Liver (tissue), 9 donors: ENCODE measurements around the gene MLLT6. TPM values are rescaled to one million over a fixed set of nuclear protein-coding genes. Genes with fewer than 3 reads are reported as not detected.

Source experiments
- DNase-seq: peaks from one replicate; pipeline ENCODE4 v3.0.0-alpha.2; 2017; ENCODE audit warnings: low spot score
- H3K27ac ChIP-seq, 2 donors: one replicate each; pipeline ENCODE4 v1.7.0; 2013; ENCODE audit warnings: inconsistent platforms in 2 of 2, low read length in 2 of 2, control low read depth in 1 of 2, low read depth in 1 of 2, mild to moderate bottlenecking in 1 of 2
- H3K27me3 ChIP-seq, 4 donors: one replicate each; pipeline versions ENCODE4 v1.6.1 to v1.7.0; 2013; ENCODE audit warnings: low read length in 3 of 4, inconsistent platforms in 1 of 4, mild to moderate bottlenecking in 1 of 4, moderate library complexity in 1 of 4; ENCODE audit not compliant: control insufficient read depth in 4 of 4, insufficient read depth in 4 of 4
- H3K36me3 ChIP-seq, 4 donors: one replicate each; pipeline versions ENCODE4 v1.6.1 to v1.7.0; 2013; ENCODE audit warnings: low read length in 3 of 4, mild to moderate bottlenecking in 3 of 4, low read depth in 1 of 4, moderate library complexity in 1 of 4; ENCODE audit not compliant: control insufficient read depth in 4 of 4, insufficient read depth in 3 of 4
- H3K4me1 ChIP-seq, 4 donors: one replicate each; pipeline versions ENCODE4 v1.6.1 to v1.7.0; 2013; ENCODE audit warnings: low read length in 3 of 4, mild to moderate bottlenecking in 3 of 4, moderate library complexity in 1 of 4; ENCODE audit not compliant: control insufficient read depth in 4 of 4, insufficient read depth in 4 of 4
- H3K4me3 ChIP-seq, 3 donors: one replicate each; pipeline versions ENCODE4 v1.6.1 to v1.7.0; 2013; ENCODE audit warnings: low read length in 3 of 3, control low read depth in 1 of 3, low read depth in 1 of 3, mild to moderate bottlenecking in 1 of 3
- H3K9ac ChIP-seq, 2 donors: one replicate each; pipeline ENCODE4 v1.7.0; 2013; ENCODE audit warnings: low read length in 2 of 2, mild to moderate bottlenecking in 2 of 2, moderate library complexity in 2 of 2, control low read depth in 1 of 2, low read depth in 1 of 2
- H3K9me3 ChIP-seq, 4 donors: one replicate each; pipeline versions ENCODE4 v1.6.1 to v1.7.0; 2013; ENCODE audit warnings: low read length in 3 of 4; ENCODE audit not compliant: control insufficient read depth in 4 of 4
- ATF3 ChIP-seq: IDR thresholded peaks from 2 replicates; pipeline ENCODE4 v1.6.1; 2016; ENCODE audit warnings: antibody characterized with exemption
- CTCF ChIP-seq: fragments of 150-350 bp; IDR thresholded peaks from 2 replicates; pipeline ENCODE4 v1.5.1; 2017; ENCODE audit warnings: improper control_type of control experiment, low read depth, low read length; ENCODE audit not compliant: missing input control
- FOXA1 ChIP-seq: IDR thresholded peaks from 2 replicates; pipeline ENCODE4 v1.6.1; 2016; ENCODE audit warnings: antibody characterized with exemption
- FOXA2 ChIP-seq: IDR thresholded peaks from 2 replicates; pipeline ENCODE4 v1.6.1; 2016; ENCODE audit warnings: antibody characterized with exemption
- HNF4A ChIP-seq, 2 donors: conservative IDR thresholded peaks; 2 replicates each; pipeline ENCODE4 v1.6.1; 2016; ENCODE audit warnings: antibody characterized with exemption in 2 of 2, mild to moderate bottlenecking in 2 of 2
- HNF4G ChIP-seq: IDR thresholded peaks from 2 replicates; pipeline ENCODE4 v1.6.1; 2016; ENCODE audit warnings: antibody characterized with exemption
- JUND ChIP-seq, 2 donors: IDR thresholded peaks; 2 replicates each; pipeline ENCODE4 v1.6.1; 2016; ENCODE audit warnings: antibody characterized with exemption in 2 of 2
- RAD21 ChIP-seq, 2 donors: IDR thresholded peaks; 2 replicates each; pipeline ENCODE4 v1.6.1; 2016; ENCODE audit warnings: antibody characterized with exemption in 2 of 2, mild to moderate bottlenecking in 2 of 2
- REST ChIP-seq: IDR thresholded peaks from 2 replicates; pipeline ENCODE4 v1.6.1; 2016; ENCODE audit warnings: antibody characterized with exemption, mild to moderate bottlenecking
- RXRA ChIP-seq, 2 donors: IDR thresholded peaks; 2 replicates each; pipeline ENCODE4 v1.6.1; 2017 to 2018; ENCODE audit warnings: antibody characterized with exemption in 2 of 2, mild to moderate bottlenecking in 1 of 2
- SP1 ChIP-seq: IDR thresholded peaks from 2 replicates; pipeline ENCODE4 v1.6.1; 2018; ENCODE audit warnings: antibody characterized with exemption, mild to moderate bottlenecking
- TAF1 ChIP-seq: conservative IDR thresholded peaks from 2 replicates; pipeline ENCODE4 v1.6.1; 2016; ENCODE audit warnings: antibody characterized with exemption, mild to moderate bottlenecking
- YY1 ChIP-seq: IDR thresholded peaks from 2 replicates; pipeline ENCODE4 v1.6.1; 2016; ENCODE audit warnings: antibody characterized with exemption, mild to moderate bottlenecking
- ZBTB33 ChIP-seq: IDR thresholded peaks from 2 replicates; pipeline ENCODE4 v1.6.1; 2016; ENCODE audit warnings: antibody characterized with exemption
- WGBS: extraction: QIAGEN DNeasy Blood & Tissue Kit; methylation state at CpG from one replicate; pipeline ENCODE4 v1.1.7; 2013; 5-methylcytosine and 5-hydroxymethylcytosine counted together
- polyA plus RNA-seq, 2 donors: library from polyadenylated mRNA; stranded (reverse) in 1 of 2; unstranded in 1 of 2; fragments of 200-250 nt in 1 of 2; fragments of >200 nt in 1 of 2; fragmentation: Nextera tagmentation in 1 of 2; extraction: Ambion mirVana in 1 of 2; gene quantifications; one replicate each; pipeline versions ENCODE4 v1.2.1 to v1.2.3, GENCODE V29; 2013 to 2015
- total RNA-seq, 2 donors: library from RNA; depleted of rRNA; stranded (reverse); fragments of >200 nt; gene quantifications; one replicate each; pipeline ENCODE4 v1.2.3, GENCODE V29; 2014
- donor health status: healthy.
- donor health status: healthy.
- donor health status: healthy.
- donor health status: healthy.
- donor health status: healthy.

The MLLT6 gene
- total and polyA plus RNA-seq, 4 donors: 3.3 to 22.8 (median 8.1) TPM

GRCh38 chr17:38741461-38741860, 36.4 kb downstream of the MLLT6 start:
- peak overlapping the region; percentile 39 to 66 for H3K27ac ChIP-seq

More at GRCh38 chr17:38741461-38741860, 36.4 kb downstream of the MLLT6 start:
- H3K9me3 ChIP-seq: no peaks in the 10 kb centered on the region
- no peak overlapping the region for H3K4me3 ChIP-seq
- no peaks in the 10 kb centered on the region for H3K36me3 ChIP-seq
- no peak overlapping the region for H3K9ac ChIP-seq
- no peak for TF ChIP-seq FOXA2
- TF ChIP-seq ZBTB33: no peak
- no peak for TF ChIP-seq JUND (IDR thresholded peaks at IDR 0.05)
- no peak for TF ChIP-seq YY1
- TF ChIP-seq RAD21 (IDR thresholded peaks at IDR 0.05): no peak
- TF ChIP-seq HNF4A (conservative IDR thresholded peaks at IDR 0.05): no peak
- TF ChIP-seq TAF1: no peak
- no peak for TF ChIP-seq CTCF
- TF ChIP-seq HNF4G: no peak
- TF ChIP-seq SP1: no peak
- TF ChIP-seq ATF3: no peak
- TF ChIP-seq FOXA1: no peak
- TF ChIP-seq REST: no peak
- no peak for TF ChIP-seq RXRA (IDR thresholded peaks at IDR 0.05)
- DNase-seq: no peak
- no peaks in the 10 kb centered on the region for H3K27me3 ChIP-seq
- WGBS: 75% methylated on average over 5 of the region's 5 CpGs
- H3K4me1 ChIP-seq: peaks cover 6 to 17% (median 11%) of the 10 kb centered on the region in 4 donors
